ENCODE measurements around the gene KPNA3. TPM values are rescaled to one million over a fixed set of nuclear protein-coding genes. Genes with fewer than 3 reads are reported as not detected.
A peak's percentile ranks its signal among the peaks of the same experiment; 100 is the strongest.

The KPNA3 gene, protein sequence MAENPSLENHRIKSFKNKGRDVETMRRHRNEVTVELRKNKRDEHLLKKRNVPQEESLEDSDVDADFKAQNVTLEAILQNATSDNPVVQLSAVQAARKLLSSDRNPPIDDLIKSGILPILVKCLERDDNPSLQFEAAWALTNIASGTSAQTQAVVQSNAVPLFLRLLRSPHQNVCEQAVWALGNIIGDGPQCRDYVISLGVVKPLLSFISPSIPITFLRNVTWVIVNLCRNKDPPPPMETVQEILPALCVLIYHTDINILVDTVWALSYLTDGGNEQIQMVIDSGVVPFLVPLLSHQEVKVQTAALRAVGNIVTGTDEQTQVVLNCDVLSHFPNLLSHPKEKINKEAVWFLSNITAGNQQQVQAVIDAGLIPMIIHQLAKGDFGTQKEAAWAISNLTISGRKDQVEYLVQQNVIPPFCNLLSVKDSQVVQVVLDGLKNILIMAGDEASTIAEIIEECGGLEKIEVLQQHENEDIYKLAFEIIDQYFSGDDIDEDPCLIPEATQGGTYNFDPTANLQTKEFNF
- 10 to 100 TPM; 23.1 to 29.2 (median 24.9) TPM for total RNA-seq

DNA sequence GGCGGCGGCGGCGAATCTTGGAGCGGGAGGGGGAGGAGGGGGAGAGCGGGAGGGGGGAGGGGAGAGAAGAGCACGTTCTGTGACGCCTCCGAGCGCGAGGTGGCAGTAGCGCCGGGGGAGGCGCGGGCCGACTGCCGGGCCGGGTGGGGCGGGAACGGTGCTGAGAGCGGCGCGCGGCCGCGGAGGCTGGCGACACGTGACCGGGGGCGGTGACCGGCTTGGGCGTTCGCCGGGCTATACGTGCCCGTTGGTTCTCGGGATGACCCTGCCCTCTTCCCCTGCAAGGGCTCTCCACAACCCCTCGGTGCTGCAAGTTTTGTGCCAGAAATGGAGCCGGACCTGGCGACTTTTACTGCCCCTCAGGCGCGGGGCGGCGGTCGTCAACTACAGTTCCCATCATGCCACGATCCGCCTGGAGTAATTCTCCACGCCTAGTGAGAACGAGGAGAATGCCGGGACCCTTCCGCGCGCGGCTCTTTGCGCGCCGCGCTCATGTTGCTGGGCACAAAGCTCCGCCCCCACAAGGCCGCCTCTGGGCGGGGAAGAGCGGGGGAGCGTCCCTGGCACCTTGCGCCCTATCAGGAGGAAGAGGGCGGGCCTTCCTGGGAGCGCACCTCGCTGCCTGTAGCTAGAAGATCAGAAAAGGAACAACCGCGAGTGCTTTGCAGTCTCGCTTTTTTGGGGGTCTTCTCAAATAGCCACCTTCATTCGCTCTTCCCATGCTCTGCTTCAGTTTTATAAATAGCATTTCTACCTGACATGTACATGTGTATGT, at the start of gene KPNA3:
KPNA3 (minus strand) TSS at position 133 of the 775 bp plus-strand sequence. CDS start 176 bp downstream, outside the sequence.
- Histone ChIP-seq H3K4me3 (peak within 1 kb of the TSS; percentile 62 to 98 (median 88)), H3K27me3 (no peaks in the 10 kb centered on the region), H3K36me3 (no peaks in the 10 kb centered on the region), H3K4me1 (peaks cover 8 to 33% (median 17%) of the 10 kb centered on the region in 4 donors), H3K27ac (peak within 1 kb of the TSS; percentile 91 to 97 (median 95)), H3K9me3 (no peaks in the 10 kb centered on the region)
- intact Hi-C loops (cut with DNase I; ENCODE audit: low total_unique reads): no loop called here
- WGBS, 2 donors (ENCODE audit: low coverage in 1 of 2): 0 to 2% methylated on average over 1 to 53 of the region's 71 CpGs
- TF ChIP-seq, protein P1, sequence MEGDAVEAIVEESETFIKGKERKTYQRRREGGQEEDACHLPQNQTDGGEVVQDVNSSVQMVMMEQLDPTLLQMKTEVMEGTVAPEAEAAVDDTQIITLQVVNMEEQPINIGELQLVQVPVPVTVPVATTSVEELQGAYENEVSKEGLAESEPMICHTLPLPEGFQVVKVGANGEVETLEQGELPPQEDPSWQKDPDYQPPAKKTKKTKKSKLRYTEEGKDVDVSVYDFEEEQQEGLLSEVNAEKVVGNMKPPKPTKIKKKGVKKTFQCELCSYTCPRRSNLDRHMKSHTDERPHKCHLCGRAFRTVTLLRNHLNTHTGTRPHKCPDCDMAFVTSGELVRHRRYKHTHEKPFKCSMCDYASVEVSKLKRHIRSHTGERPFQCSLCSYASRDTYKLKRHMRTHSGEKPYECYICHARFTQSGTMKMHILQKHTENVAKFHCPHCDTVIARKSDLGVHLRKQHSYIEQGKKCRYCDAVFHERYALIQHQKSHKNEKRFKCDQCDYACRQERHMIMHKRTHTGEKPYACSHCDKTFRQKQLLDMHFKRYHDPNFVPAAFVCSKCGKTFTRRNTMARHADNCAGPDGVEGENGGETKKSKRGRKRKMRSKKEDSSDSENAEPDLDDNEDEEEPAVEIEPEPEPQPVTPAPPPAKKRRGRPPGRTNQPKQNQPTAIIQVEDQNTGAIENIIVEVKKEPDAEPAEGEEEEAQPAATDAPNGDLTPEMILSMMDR (IDR thresholded peaks at IDR 0.05): peak in 2 of 5 experiments; percentile 17 to 24
- TF ChIP-seq POLR2A (IDR thresholded peaks at IDR 0.05) (peak; percentile 78), POLR2AphosphoS5 (IDR thresholded peaks at IDR 0.05) (peak; percentile 73 to 90 (median 83)), EP300 (IDR thresholded peaks at IDR 0.05; ENCODE audit: low read depth) (no peak)
- in situ Hi-C loops (cut with MboI; ENCODE audit: low pct_ligation_motif_present in 1 of 4, low pct_unique_long_range_greater_than_20kb in 1 of 4, low sequenced_read_pairs in 3 of 4): no loop called here
- peak; percentile 96 for DNase-seq

DNA sequence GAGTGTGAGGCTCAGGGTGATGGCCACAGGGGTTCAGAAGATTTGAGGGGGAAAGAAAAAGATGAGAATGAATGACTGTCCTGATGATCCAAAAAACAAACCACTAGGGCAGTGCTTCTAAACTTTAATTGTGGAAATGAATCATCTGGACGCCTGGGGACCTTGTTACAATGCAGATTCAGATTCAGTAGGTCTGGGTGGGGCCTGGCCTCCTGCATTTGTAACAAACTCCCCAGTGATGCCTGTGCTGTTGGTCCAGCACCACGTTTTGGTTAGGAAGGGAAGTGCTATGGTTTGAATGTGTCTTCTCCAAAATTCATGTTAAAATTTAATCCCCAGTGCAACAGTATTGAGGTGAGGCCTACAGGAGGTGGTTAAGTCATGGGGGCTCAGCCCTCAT, 49.5 kb upstream of the KPNA3 start:
- Histone ChIP-seq H3K27me3 (no peaks in the 10 kb centered on the region), H3K9me3 (no peaks in the 10 kb centered on the region), H3K4me3 (no peak overlapping the region), H3K4me1 (no peaks in the 10 kb centered on the region), H3K36me3 (no peaks in the 10 kb centered on the region), H3K27ac (no peak overlapping the region)
- TF ChIP-seq POLR2AphosphoS5 (IDR thresholded peaks at IDR 0.05) (no peak), POLR2A (IDR thresholded peaks at IDR 0.05) (no peak), EP300 (IDR thresholded peaks at IDR 0.05; ENCODE audit: low read depth) (no peak)
- TF ChIP-seq, protein P1 (IDR thresholded peaks at IDR 0.05): no peak
- in situ Hi-C loops (cut with MboI; ENCODE audit: low pct_ligation_motif_present in 1 of 4, low pct_unique_long_range_greater_than_20kb in 1 of 4, low sequenced_read_pairs in 3 of 4) (loop anchor here in 3 of 4 donors (10.0 to 25.0 kb wide), 3 partner anchors 167 to 187 kb away; no protein-coding TSS in a partner anchor), intact Hi-C loops (cut with DNase I; ENCODE audit: low total_unique reads) (no loop called here)
- 50 to 56% methylated on average over 2 of the region's 2 CpGs for WGBS, 2 donors (ENCODE audit: low coverage in 1 of 2)
- DNase-seq: no peak

DNA sequence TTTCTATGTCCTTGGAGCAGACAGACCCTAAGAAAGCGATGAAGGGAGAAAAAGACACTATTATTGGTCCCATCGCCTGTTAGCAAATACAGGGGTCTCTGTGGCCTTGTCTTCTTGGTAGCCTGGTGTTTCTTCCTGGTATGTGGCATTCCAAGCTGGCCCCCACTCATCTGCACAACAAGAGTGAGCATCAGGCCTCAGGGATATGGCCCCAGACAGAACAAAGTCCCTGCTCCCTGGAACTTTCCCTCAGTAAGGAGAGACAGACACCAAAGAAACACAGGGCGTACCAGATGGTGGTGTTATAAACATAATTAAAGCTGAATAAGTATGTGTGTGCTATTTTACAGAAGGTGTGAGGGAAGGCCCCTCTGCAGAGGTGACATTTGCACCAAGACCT, 48.2 kb upstream of the KPNA3 start:
- H3K36me3 ChIP-seq: no peaks in the 10 kb centered on the region
- H3K4me1 ChIP-seq: no peaks in the 10 kb centered on the region
- intact Hi-C loops (cut with DNase I; ENCODE audit: low total_unique reads): no loop called here
- no peak for TF ChIP-seq EP300 (IDR thresholded peaks at IDR 0.05; ENCODE audit: low read depth)
- TF ChIP-seq POLR2AphosphoS5 (IDR thresholded peaks at IDR 0.05): no peak
- no peak for TF ChIP-seq POLR2A (IDR thresholded peaks at IDR 0.05)
- TF ChIP-seq, protein P1 (IDR thresholded peaks at IDR 0.05): no peak
- no peaks in the 10 kb centered on the region for H3K9me3 ChIP-seq
- H3K27me3 ChIP-seq: no peaks in the 10 kb centered on the region
- in situ Hi-C loops (cut with MboI; ENCODE audit: low pct_ligation_motif_present in 1 of 4, low pct_unique_long_range_greater_than_20kb in 1 of 4, low sequenced_read_pairs in 3 of 4): loop anchor here in 3 of 4 donors (10.0 to 25.0 kb wide), 3 partner anchors 166 to 186 kb away; no protein-coding TSS in a partner anchor
- 93 to 100% methylated on average over 2 to 3 of the region's 3 CpGs for WGBS, 2 donors (ENCODE audit: low coverage in 1 of 2)
- DNase-seq: no peak
- no peak overlapping the region for H3K27ac ChIP-seq
- no peak overlapping the region for H3K4me3 ChIP-seq

DNA sequence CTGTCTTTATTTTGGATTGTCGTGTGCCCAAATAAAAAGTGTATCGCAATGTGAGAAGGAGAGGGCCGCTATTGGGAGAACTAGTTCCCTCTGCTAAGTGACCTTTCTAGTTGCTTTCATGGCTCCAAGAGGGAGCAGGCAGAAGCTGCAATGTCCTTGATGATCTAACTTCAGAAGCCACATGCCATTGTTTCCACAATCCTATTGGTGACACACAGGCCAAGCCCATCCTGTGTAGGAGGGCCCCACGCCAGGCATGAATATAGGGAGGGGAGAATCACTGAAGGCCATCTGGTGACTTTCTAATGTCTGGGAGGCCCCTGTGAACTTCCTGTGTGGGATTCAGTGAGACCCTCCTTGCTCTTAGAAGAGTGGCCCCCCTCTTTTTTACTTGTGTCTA, 47.8 kb upstream of the KPNA3 start:
- H3K27me3 ChIP-seq: no peaks in the 10 kb centered on the region
- intact Hi-C loops (cut with DNase I; ENCODE audit: low total_unique reads): no loop called here
- DNase-seq: no peak
- no peak overlapping the region for H3K4me3 ChIP-seq
- H3K27ac ChIP-seq: no peak overlapping the region
- 98 to 100% methylated on average over 2 to 4 of the region's 4 CpGs for WGBS, 2 donors (ENCODE audit: low coverage in 1 of 2)
- TF ChIP-seq POLR2A (IDR thresholded peaks at IDR 0.05) (no peak), POLR2AphosphoS5 (IDR thresholded peaks at IDR 0.05) (no peak), EP300 (IDR thresholded peaks at IDR 0.05; ENCODE audit: low read depth) (no peak)
- TF ChIP-seq, protein P1 (IDR thresholded peaks at IDR 0.05): no peak
- no peaks in the 10 kb centered on the region for H3K36me3 ChIP-seq
- in situ Hi-C loops (cut with MboI; ENCODE audit: low pct_ligation_motif_present in 1 of 4, low pct_unique_long_range_greater_than_20kb in 1 of 4, low sequenced_read_pairs in 3 of 4): loop anchor here in 3 of 4 donors (10.0 to 25.0 kb wide), 3 partner anchors 165 to 185 kb away; no protein-coding TSS in a partner anchor
- H3K4me1 ChIP-seq: no peaks in the 10 kb centered on the region
- H3K9me3 ChIP-seq: no peaks in the 10 kb centered on the region
